ENCODE measurements around the gene PCLO. TPM values are rescaled to one million over a fixed set of nuclear protein-coding genes. Genes with fewer than 3 reads are reported as not detected.

The PCLO gene
- total RNA-seq, 1 donor, result not detected

GRCh38 chr7:82818171-82818570, 344.5 kb downstream of the PCLO start:
- no peaks in the 10 kb centered on the region for H3K4me1 ChIP-seq (ENCODE audit: insufficient read depth, low read length)
- no peaks in the 10 kb centered on the region for H3K9me3 ChIP-seq (ENCODE audit: low read depth, low read length)
- H3K27me3 ChIP-seq (ENCODE audit: insufficient read depth, low read length), result no peaks in the 10 kb centered on the region
- no peak overlapping the region for H3K4me3 ChIP-seq (ENCODE audit: low read length)

DNA sequence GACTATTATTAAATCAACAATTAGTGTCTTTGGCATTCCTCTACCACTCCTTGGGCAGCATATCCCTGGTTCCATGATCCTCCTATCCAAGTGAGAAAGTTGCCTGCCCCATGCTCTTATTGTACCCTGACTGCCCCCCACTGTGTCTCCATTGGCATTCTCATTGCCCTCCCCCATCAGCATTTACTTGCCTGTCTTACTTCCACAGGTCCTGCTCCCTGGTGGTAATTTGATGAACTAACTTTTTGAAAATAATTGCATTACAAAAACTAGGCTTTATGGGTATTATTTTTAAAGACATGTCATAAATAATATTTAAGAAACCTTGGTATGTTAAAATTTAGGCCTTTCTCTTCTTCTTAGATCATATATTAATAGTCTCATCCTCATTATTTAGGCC, 346.4 kb downstream of the PCLO start:
- Histone ChIP-seq H3K4me1 (ENCODE audit: insufficient read depth, low read length) (no peaks in the 10 kb centered on the region), H3K9me3 (ENCODE audit: low read depth, low read length) (no peaks in the 10 kb centered on the region), H3K4me3 (ENCODE audit: low read length) (no peak overlapping the region), H3K27me3 (ENCODE audit: insufficient read depth, low read length) (no peaks in the 10 kb centered on the region)

DNA sequence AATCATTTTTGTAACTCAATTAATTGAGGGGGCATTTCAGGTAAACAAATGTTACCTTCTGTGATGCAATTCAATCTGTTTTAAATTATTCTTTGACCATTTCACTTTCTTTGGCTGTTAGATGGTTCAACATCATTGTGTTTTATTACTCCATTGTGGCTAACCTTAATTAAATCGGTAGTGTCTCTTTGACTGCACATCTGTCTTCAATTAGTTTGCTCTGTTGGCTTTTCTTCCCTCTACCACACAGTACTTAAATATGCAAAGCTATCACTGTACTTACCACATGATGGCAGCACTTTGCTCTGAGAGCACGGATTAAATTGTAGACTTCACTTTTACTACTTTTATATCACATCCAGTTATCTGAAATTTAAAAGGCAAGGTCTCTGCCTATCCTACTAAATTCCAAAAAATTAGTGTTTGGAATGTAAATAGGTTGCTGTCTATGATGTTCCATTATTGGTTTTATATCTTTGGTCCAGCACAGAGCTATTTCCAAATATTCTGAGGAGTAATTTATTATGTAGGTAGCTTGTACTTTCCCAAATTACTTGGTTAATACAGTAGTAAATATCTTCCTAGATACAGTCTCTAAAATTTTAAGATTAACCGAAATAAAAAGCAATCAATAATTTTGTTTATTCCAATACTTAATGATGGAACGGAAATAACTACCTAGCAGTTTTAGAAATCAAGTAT, 352.0 kb downstream of the PCLO start:
- no peaks in the 10 kb centered on the region for H3K27me3 ChIP-seq (ENCODE audit: insufficient read depth, low read length)
- H3K4me3 ChIP-seq (ENCODE audit: low read length), result no peak overlapping the region
- H3K4me1 ChIP-seq (ENCODE audit: insufficient read depth, low read length), result no peaks in the 10 kb centered on the region
- no peaks in the 10 kb centered on the region for H3K9me3 ChIP-seq (ENCODE audit: low read depth, low read length)

- H3K27me3 ChIP-seq (ENCODE audit: insufficient read depth, low read length), result no peaks in the 10 kb centered on the region
- no peak overlapping the region for H3K4me3 ChIP-seq (ENCODE audit: low read length)
- no peaks in the 10 kb centered on the region for H3K4me1 ChIP-seq (ENCODE audit: insufficient read depth, low read length)
- no peaks in the 10 kb centered on the region for H3K9me3 ChIP-seq (ENCODE audit: low read depth, low read length)
Observed at GRCh38 chr7:82808633-82809032, 354.1 kb downstream of the PCLO start.

GRCh38 chr7:82805527-82805960, 357.1 kb downstream of the PCLO start:
- Histone ChIP-seq H3K27me3 (ENCODE audit: insufficient read depth, low read length) (no peaks in the 10 kb centered on the region), H3K9me3 (ENCODE audit: low read depth, low read length) (no peaks in the 10 kb centered on the region), H3K4me3 (ENCODE audit: low read length) (no peak overlapping the region), H3K4me1 (ENCODE audit: insufficient read depth, low read length) (no peaks in the 10 kb centered on the region)

DNA sequence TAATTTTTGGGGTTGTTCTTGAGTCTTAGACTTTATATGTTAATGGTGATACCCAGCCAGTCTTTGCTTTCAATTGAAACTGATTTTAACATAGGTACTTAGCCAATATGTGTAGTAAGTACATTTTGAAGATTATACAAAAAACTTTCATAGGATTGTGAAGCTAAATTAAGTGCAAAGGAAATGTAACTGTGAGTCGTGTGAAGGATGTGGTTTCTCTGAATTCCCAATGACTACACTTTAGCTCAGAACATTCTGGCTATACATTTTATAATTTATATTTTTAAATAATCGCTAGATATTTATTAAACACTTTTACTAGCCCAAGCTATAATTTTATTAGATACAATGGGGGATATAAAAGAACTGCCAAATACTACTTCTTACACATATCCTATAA, 359.3 kb downstream of the PCLO start:
- Histone ChIP-seq H3K4me1 (ENCODE audit: insufficient read depth, low read length) (no peaks in the 10 kb centered on the region), H3K4me3 (ENCODE audit: low read length) (no peak overlapping the region), H3K27me3 (ENCODE audit: insufficient read depth, low read length) (no peaks in the 10 kb centered on the region), H3K9me3 (ENCODE audit: low read depth, low read length) (no peaks in the 10 kb centered on the region)

- H3K4me3 ChIP-seq (ENCODE audit: low read length), result no peak overlapping the region
- no peaks in the 10 kb centered on the region for H3K9me3 ChIP-seq (ENCODE audit: low read depth, low read length)
Observed at GRCh38 chr7:82789883-82790609, 372.6 kb downstream of the PCLO start.

GRCh38 chr7:82778021-82778420, 384.7 kb downstream of the PCLO start:
- H3K4me1 ChIP-seq (ENCODE audit: insufficient read depth, low read length), result no peaks in the 10 kb centered on the region
- H3K9me3 ChIP-seq (ENCODE audit: low read depth, low read length), result no peaks in the 10 kb centered on the region
- H3K4me3 ChIP-seq (ENCODE audit: low read length), result no peak overlapping the region

More at GRCh38 chr7:82789883-82790609, 372.6 kb downstream of the PCLO start:
- Histone ChIP-seq H3K27me3 (ENCODE audit: insufficient read depth, low read length) (no peaks in the 10 kb centered on the region), H3K4me1 (ENCODE audit: insufficient read depth, low read length) (no peaks in the 10 kb centered on the region)

GRCh38 chr7:82762880-82763279, 399.8 kb downstream of the PCLO start:
- Histone ChIP-seq H3K27me3 (ENCODE audit: insufficient read depth, low read length) (no peaks in the 10 kb centered on the region), H3K4me1 (ENCODE audit: insufficient read depth, low read length) (no peaks in the 10 kb centered on the region), H3K9me3 (ENCODE audit: low read depth, low read length) (no peaks in the 10 kb centered on the region), H3K4me3 (ENCODE audit: low read length) (no peak overlapping the region)

More at GRCh38 chr7:82778021-82778420, 384.7 kb downstream of the PCLO start:
- no peaks in the 10 kb centered on the region for H3K27me3 ChIP-seq (ENCODE audit: insufficient read depth, low read length)

DNA sequence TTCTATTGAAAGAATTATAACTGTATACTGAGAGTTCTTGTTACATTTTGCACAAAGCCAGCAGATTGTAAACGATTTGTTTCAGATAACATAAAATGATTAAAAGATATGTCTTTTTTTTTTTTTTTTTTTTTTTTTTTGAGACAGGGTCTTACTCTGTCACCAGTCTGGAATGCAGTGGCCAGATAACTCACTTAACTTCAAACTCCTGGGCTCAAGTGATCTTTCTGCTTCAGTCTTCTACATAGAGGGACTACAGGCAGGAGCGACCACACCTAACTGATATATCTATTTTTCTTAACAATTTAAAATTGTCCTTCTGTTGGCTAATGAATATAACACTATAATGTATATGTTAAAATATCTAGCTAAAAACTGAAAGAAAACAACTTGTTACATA, 401.9 kb downstream of the PCLO start:
- no peak overlapping the region for H3K4me3 ChIP-seq (ENCODE audit: low read length)
- no peaks in the 10 kb centered on the region for H3K9me3 ChIP-seq (ENCODE audit: low read depth, low read length)
- H3K4me1 ChIP-seq (ENCODE audit: insufficient read depth, low read length), result no peaks in the 10 kb centered on the region
- no peaks in the 10 kb centered on the region for H3K27me3 ChIP-seq (ENCODE audit: insufficient read depth, low read length)

- no peaks in the 10 kb centered on the region for H3K27me3 ChIP-seq (ENCODE audit: insufficient read depth, low read length)
- H3K4me1 ChIP-seq (ENCODE audit: insufficient read depth, low read length), result no peaks in the 10 kb centered on the region
- no peaks in the 10 kb centered on the region for H3K9me3 ChIP-seq (ENCODE audit: low read depth, low read length)
- no peak overlapping the region for H3K4me3 ChIP-seq (ENCODE audit: low read length)
Observed at GRCh38 chr7:82760074-82760473, 402.6 kb downstream of the PCLO start.

- no peaks in the 10 kb centered on the region for H3K27me3 ChIP-seq (ENCODE audit: insufficient read depth, low read length)
- H3K4me1 ChIP-seq (ENCODE audit: insufficient read depth, low read length), result no peaks in the 10 kb centered on the region
- no peak overlapping the region for H3K4me3 ChIP-seq (ENCODE audit: low read length)
- no peaks in the 10 kb centered on the region for H3K9me3 ChIP-seq (ENCODE audit: low read depth, low read length)
Observed at GRCh38 chr7:82755705-82756551, 406.8 kb downstream of the PCLO start.

DNA sequence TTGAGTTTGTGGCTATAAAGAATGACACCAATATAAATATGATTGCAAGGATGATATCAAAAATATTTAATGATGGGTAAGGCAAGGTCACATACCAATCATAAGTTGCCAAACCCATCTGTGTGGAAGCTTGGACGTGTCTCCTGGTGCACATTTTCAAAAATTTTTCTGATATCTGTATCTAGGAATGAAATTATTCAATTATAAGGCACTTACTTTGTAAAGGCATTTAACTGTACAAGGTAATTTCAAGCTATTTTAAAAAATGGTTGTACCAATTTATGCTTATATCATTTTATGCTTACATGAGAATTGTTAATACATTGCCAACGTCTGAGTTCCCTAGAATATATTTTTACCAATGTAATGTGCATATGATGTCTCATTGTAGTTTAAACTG, 412.7 kb downstream of the PCLO start:
- H3K4me3 ChIP-seq (ENCODE audit: low read length), result no peak overlapping the region
- H3K27me3 ChIP-seq (ENCODE audit: insufficient read depth, low read length), result no peaks in the 10 kb centered on the region
- H3K9me3 ChIP-seq (ENCODE audit: low read depth, low read length), result no peaks in the 10 kb centered on the region

GRCh38 chr7:82745820-82746219, 416.9 kb downstream of the PCLO start:
- H3K9me3 ChIP-seq (ENCODE audit: low read depth, low read length), result no peaks in the 10 kb centered on the region
- no peaks in the 10 kb centered on the region for H3K27me3 ChIP-seq (ENCODE audit: insufficient read depth, low read length)
- H3K4me1 ChIP-seq (ENCODE audit: insufficient read depth, low read length), result no peaks in the 10 kb centered on the region

More for the DNA sequence above, 412.7 kb downstream of the PCLO start:
- no peaks in the 10 kb centered on the region for H3K4me1 ChIP-seq (ENCODE audit: insufficient read depth, low read length)

GRCh38 chr7:82745117-82745516, 417.6 kb downstream of the PCLO start:
- H3K9me3 ChIP-seq (ENCODE audit: low read depth, low read length), result no peaks in the 10 kb centered on the region
- H3K4me1 ChIP-seq (ENCODE audit: insufficient read depth, low read length), result no peaks in the 10 kb centered on the region
- H3K4me3 ChIP-seq (ENCODE audit: low read length), result no peak overlapping the region
- no peaks in the 10 kb centered on the region for H3K27me3 ChIP-seq (ENCODE audit: insufficient read depth, low read length)

More at GRCh38 chr7:82745820-82746219, 416.9 kb downstream of the PCLO start:
- no peak overlapping the region for H3K4me3 ChIP-seq (ENCODE audit: low read length)

Measured in mononuclear cell (primary cell).